Testis (tissue), 3 donors: Measurements from ENCODE around the gene GRIA3. TPM values are rescaled to one million over a fixed set of nuclear protein-coding genes. Genes with fewer than 3 reads are reported as not detected.
A peak's percentile ranks its signal among the peaks of the same experiment; 100 is the strongest.

Source experiments
- DNase-seq: peaks from one replicate; pipeline ENCODE4 v3.0.0-alpha.2; 2019
- H3K27ac ChIP-seq, 2 donors: fragments of 200-600 bp; sonication (generic); one replicate each; pipeline ENCODE4 v1.5.1; 2019
- H3K27me3 ChIP-seq: fragments of 200-600 bp; sonication (generic); one replicate; pipeline ENCODE4 v1.5.1; 2019
- H3K36me3 ChIP-seq: fragments of 200-600 bp; sonication (generic); one replicate; pipeline ENCODE4 v1.5.1; 2017; ENCODE audit warnings: low read depth; ENCODE audit errors: missing control alignments
- H3K4me1 ChIP-seq: fragments of 200-600 bp; sonication (generic); one replicate; pipeline ENCODE4 v1.5.1; 2019
- H3K4me3 ChIP-seq, 2 donors: fragments of 200-600 bp; sonication (generic); one replicate each; pipeline ENCODE4 v1.5.1; 2017 to 2019
- H3K9me3 ChIP-seq: fragments of 200-600 bp; sonication (generic); one replicate; pipeline ENCODE4 v1.5.1; 2017
- CTCF ChIP-seq, 3 experiments: fragments of 450-650 bp in 2 of 3; fragments of 200-600 bp in 1 of 3; sonication (generic) in 1 of 3; IDR thresholded peaks; one replicate each; pipeline ENCODE4 v1.5.1; 2016 to 2019; ENCODE audit warnings: antibody characterized with exemption in 3 of 3, mild to moderate bottlenecking in 2 of 3, moderate library complexity in 1 of 3
- POLR2A ChIP-seq: fragments of 450-650 bp; IDR thresholded peaks from one replicate; pipeline ENCODE4 v1.6.1; 2017; ENCODE audit warnings: antibody characterized with exemption, mild to moderate bottlenecking, moderate library complexity
- WGBS, 2 donors: methylation state at CpG; one replicate each; pipeline ENCODE4 v1.1.5; 2018; 5-methylcytosine and 5-hydroxymethylcytosine counted together
- intact Hi-C: fragments of 100-400 bp; cut with DNase I; formaldehyde crosslinking; loops from one replicate; pipeline ENCODE4 v1.15.1; 2023; ENCODE audit warnings: low total_unique reads
- polyA plus RNA-seq: library from polyadenylated mRNA; stranded (reverse); fragments of 350-450 nt; fragmentation: Illumina TruSeq; extraction: RNeasy Lipid Tissue Mini Kit (QIAGEN cat#74804); gene quantifications from one replicate; pipeline ENCODE4 v1.2.3, GENCODE V29; 2014; ENCODE audit warnings: low read depth, low replicate concordance; ENCODE audit not compliant: insufficient read depth
- total RNA-seq, 2 donors: library from RNA; depleted of rRNA; stranded (reverse); fragments of >200 nt; gene quantifications; one replicate each; pipeline ENCODE4 v1.2.3, GENCODE V29; 2016

The GRIA3 gene
- total and polyA plus RNA-seq, 3 donors from 2014 or later: 1.2 to 2.4 (median 2.0) TPM

GRCh38 chrX:123475068-123475724, 291.1 kb downstream of the GRIA3 start:
- Histone ChIP-seq H3K36me3 (no peaks in the 10 kb centered on the region), H3K27me3 (no peaks in the 10 kb centered on the region), H3K27ac (no peak overlapping the region), H3K4me3 (no peak overlapping the region), H3K4me1 (no peaks in the 10 kb centered on the region), H3K9me3 (no peaks in the 10 kb centered on the region)
- intact Hi-C loops: no loop called here
- WGBS, 2 donors: 60 to 69% methylated on average over 2 of the region's 2 CpGs
- no peak for DNase-seq
- no peak for TF ChIP-seq CTCF (IDR thresholded peaks at IDR 0.05)
- TF ChIP-seq POLR2A: no peak

GRCh38 chrX:123476611-123477219, 292.6 kb downstream of the GRIA3 start:
- TF ChIP-seq CTCF (IDR thresholded peaks at IDR 0.05) (no peak), POLR2A (no peak)
- Histone ChIP-seq H3K9me3 (no peaks in the 10 kb centered on the region), H3K4me3 (no peak overlapping the region), H3K27ac (no peak overlapping the region), H3K27me3 (no peaks in the 10 kb centered on the region), H3K4me1 (no peaks in the 10 kb centered on the region), H3K36me3 (no peaks in the 10 kb centered on the region)
- intact Hi-C loops: no loop called here
- DNase-seq: peak; percentile 13
- WGBS, 2 donors: 29 to 39% methylated on average over 1 to 5 of the region's 5 CpGs

- no peak overlapping the region for H3K4me3 ChIP-seq
- 82% methylated on average over 3 of the region's 3 CpGs; no CpG with 5 or more reads in 1 of the 2 donors for WGBS, 2 donors
- TF ChIP-seq CTCF (IDR thresholded peaks at IDR 0.05): no peak
- no peak for TF ChIP-seq POLR2A
- H3K9me3 ChIP-seq: no peaks in the 10 kb centered on the region
- no peaks in the 10 kb centered on the region for H3K27me3 ChIP-seq
- no peak overlapping the region for H3K27ac ChIP-seq
- no peak for DNase-seq
- no peaks in the 10 kb centered on the region for H3K36me3 ChIP-seq
- no peaks in the 10 kb centered on the region for H3K4me1 ChIP-seq
- intact Hi-C loops: no loop called here
Observed at GRCh38 chrX:123477673-123478072, 293.6 kb downstream of the GRIA3 start.

DNA sequence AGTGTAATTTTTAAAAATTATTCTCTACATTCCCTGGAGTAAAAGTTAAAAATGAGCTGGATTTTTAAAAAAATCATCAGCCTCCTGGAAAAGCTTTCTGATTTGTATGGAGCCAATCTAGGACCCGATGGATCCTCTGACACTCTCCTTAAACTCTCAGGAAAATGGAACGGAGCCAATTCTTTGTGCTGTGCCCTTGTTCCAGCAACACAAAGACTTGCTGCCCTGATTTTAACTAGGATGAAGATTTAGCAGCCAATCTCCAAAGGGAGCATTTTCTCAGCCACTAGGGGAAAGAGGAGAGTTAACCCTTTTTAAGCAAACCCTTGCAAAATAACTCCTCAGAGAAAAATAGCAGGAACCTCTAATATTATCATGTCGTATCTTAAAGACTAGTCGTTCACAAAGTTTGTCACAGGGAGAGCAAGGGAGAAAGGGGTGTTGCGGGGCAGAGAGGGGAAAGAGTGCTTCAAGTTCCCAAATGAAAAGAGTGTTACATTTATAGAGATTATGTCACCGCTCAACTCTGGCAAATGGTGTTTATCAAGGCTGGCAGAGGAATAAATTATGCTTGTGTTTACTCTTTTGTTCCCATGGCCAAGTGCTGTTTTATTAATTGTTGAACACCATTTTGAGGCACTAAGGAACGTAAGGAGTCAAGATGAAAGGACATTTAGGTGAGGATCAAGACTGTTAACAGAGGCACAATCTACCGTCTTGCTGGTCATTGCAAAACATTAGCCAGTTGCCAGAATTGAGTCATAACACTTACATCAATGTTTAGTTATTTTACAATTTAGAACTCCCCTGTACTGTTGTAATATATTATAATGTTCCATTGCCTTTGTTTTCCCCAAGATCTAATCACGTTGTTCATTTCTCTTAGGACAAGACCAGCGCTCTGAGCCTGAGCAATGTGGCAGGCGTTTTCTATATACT, 298.1 kb downstream of the GRIA3 start:
- Histone ChIP-seq H3K27me3 (no peaks in the 10 kb centered on the region), H3K36me3 (no peaks in the 10 kb centered on the region), H3K27ac (no peak overlapping the region), H3K4me1 (no peaks in the 10 kb centered on the region), H3K4me3 (no peak overlapping the region), H3K9me3 (no peaks in the 10 kb centered on the region)
- WGBS, 2 donors: 61 to 74% methylated on average over 11 of the region's 11 CpGs
- TF ChIP-seq POLR2A: no peak
- TF ChIP-seq CTCF (IDR thresholded peaks at IDR 0.05): no peak
- intact Hi-C loops: no loop called here
- DNase-seq: no peak
